ENCODE measurements around the gene ENAH.

DNA sequence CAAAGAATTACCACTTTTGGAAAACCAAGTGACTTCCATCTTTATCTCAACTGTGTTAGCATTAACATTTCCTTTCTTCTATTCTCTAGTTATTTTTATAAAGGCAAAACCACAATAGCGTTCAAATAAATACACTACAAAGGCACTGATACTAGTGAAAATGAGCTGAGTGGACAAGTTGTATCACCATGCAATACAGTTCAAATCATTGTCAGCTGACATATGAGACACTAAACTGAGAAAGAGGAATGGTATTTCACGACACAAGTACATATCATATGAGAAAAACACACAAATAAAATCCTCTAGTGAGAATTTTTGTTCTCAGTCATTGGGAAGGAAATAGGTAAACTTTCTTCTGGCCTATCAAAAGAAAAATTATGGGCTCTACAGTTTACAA is 26.2 kb downstream of the ENAH start:
- TF ChIP-seq, protein P1, sequence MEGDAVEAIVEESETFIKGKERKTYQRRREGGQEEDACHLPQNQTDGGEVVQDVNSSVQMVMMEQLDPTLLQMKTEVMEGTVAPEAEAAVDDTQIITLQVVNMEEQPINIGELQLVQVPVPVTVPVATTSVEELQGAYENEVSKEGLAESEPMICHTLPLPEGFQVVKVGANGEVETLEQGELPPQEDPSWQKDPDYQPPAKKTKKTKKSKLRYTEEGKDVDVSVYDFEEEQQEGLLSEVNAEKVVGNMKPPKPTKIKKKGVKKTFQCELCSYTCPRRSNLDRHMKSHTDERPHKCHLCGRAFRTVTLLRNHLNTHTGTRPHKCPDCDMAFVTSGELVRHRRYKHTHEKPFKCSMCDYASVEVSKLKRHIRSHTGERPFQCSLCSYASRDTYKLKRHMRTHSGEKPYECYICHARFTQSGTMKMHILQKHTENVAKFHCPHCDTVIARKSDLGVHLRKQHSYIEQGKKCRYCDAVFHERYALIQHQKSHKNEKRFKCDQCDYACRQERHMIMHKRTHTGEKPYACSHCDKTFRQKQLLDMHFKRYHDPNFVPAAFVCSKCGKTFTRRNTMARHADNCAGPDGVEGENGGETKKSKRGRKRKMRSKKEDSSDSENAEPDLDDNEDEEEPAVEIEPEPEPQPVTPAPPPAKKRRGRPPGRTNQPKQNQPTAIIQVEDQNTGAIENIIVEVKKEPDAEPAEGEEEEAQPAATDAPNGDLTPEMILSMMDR (IDR thresholded peaks at IDR 0.05 in 8 of 11, conservative IDR thresholded peaks at IDR 0.05 in 3 of 11) = no peak
- TF ChIP-seq POLR2A (IDR thresholded peaks at IDR 0.05) (no peak), POLR2AphosphoS5 (IDR thresholded peaks at IDR 0.05) (no peak)
